ENCODE results near the gene F3. TPM values are rescaled to one million over a fixed set of nuclear protein-coding genes. Genes with fewer than 3 reads are reported as not detected.

F3 gene
- total RNA-seq, 1 experiment from 2014 or later, result 58.5 TPM

GRCh38 chr1:94486990-94487389 lies 54.6 kb downstream of the F3 start (continued):
- TF ChIP-seq YY1 (IDR thresholded peaks at IDR 0.05; ENCODE audit: extremely low read depth, insufficient replicate concordance, low read depth, low read length) (no peak), ELF1 (IDR thresholded peaks at IDR 0.05; ENCODE audit: borderline replicate concordance, low read depth) (no peak)

- no peaks in the 10 kb centered on the region for H3K9me3 ChIP-seq (ENCODE audit: control insufficient read depth in 1 of 2, insufficient read depth in 1 of 2, low read depth in 1 of 2, low read length in 2 of 2)
- no peak overlapping the region for H3K4me3 ChIP-seq (replicated peaks in 1 of 2; ENCODE audit: low read depth in 1 of 2, low read length in 2 of 2)
- H2AFZ ChIP-seq (ENCODE audit: low read depth, low read length, poor library complexity, severe bottlenecking), result no peak overlapping the region
- H4K20me1 ChIP-seq (ENCODE audit: insufficient read depth), result no peaks in the 10 kb centered on the region
- CTCF ChIA-PET, result interaction anchor here (0.6 to 2.4 kb wide), 13 partner anchors 8 to 560 kb away, joined by 3 to 32 read pairs (median 4); no protein-coding TSS in a partner anchor
- POLR2A ChIA-PET, result no interaction called here
- no peaks in the 10 kb centered on the region for H3K79me2 ChIP-seq (ENCODE audit: insufficient read depth, low read length)
- H3K27me3 ChIP-seq (ENCODE audit: insufficient read depth, low read length), result no peaks in the 10 kb centered on the region
- TF ChIP-seq CBX3 (IDR thresholded peaks at IDR 0.05; ENCODE audit: low read depth), result 0 out of 2 replicates have a peak, but pooled peaks have one; percentile 27
- TF ChIP-seq RAD21 (IDR thresholded peaks at IDR 0.05; ENCODE audit: low read depth), result peak; percentile 73
- TF ChIP-seq ZFX (IDR thresholded peaks at IDR 0.05), result no peak
- TF ChIP-seq CTCF (IDR thresholded peaks at IDR 0.05 in 2 of 3, conservative IDR thresholded peaks at IDR 0.05 in 1 of 3; ENCODE audit: borderline replicate concordance in 1 of 3, insufficient read depth in 1 of 3, low read depth in 2 of 3, low read length in 2 of 3), result peak; percentile 69 to 91 (median 89)
- peaks cover 3 to 5% of the 10 kb centered on the region in 2 experiments; a peak in 3 of 4 replicates for H3K36me3 ChIP-seq (ENCODE audit: control insufficient read depth in 1 of 2, insufficient read depth in 2 of 2, low read length in 2 of 2)
- ATAC-seq (peak; percentile 99), DNase-seq (ENCODE audit: low read depth, low spot score) (peak; percentile 69)
- H3K4me2 ChIP-seq (ENCODE audit: low read length), result no peak overlapping the region
- no peaks in the 10 kb centered on the region for H3K9me2 ChIP-seq (ENCODE audit: insufficient read depth)
- H3K27ac ChIP-seq (ENCODE audit: low read depth, low read length), result no peak overlapping the region
- intact Hi-C loops (cut with micrococcal nuclease), result loop anchor here (1.0 kb wide), 2 partner anchors 325 to 562 kb away; no protein-coding TSS in a partner anchor
- RAD21 ChIA-PET (ENCODE audit: low non-redundant PET in 1 of 2, low total read pairs in 2 of 2, uncharacterized antibody in 2 of 2, unreplicated experiment in 2 of 2), result interaction anchor here (1.0 to 1.4 kb wide), 3 partner anchors 322 to 562 kb away, joined by 3 read pairs; no protein-coding TSS in a partner anchor
- BruUV-seq (replicated peaks), result no TSS peak
- peaks cover 0 to 8% of the 10 kb centered on the region in 2 experiments; a peak in 2 of 4 replicates for H3K4me1 ChIP-seq (ENCODE audit: control insufficient read depth in 1 of 2, insufficient read depth in 2 of 2, low read length in 2 of 2)
- no peak overlapping the region for H3K9ac ChIP-seq (ENCODE audit: low read length)
Measured at GRCh38 chr1:94481473-94481933, 60.1 kb downstream of the F3 start.

Data from HCT116 (cell line).